ENCODE measurements around the gene MLANA.

The MLANA gene

GRCh38 chr9:5893134-5893505 is 2.4 kb downstream of the MLANA start:
- no peak for DNase-seq (ENCODE audit: extremely low read depth, low read depth)
- TF ChIP-seq CTCF (IDR thresholded peaks at IDR 0.05; ENCODE audit: low read depth, low read length), result no peak

GRCh38 chr9:5893591-5894236 is 3.0 kb downstream of the MLANA start:
- no peak for TF ChIP-seq CTCF (IDR thresholded peaks at IDR 0.05; ENCODE audit: low read depth, low read length)

GRCh38 chr9:5894237-5894959 is 3.7 kb downstream of the MLANA start:
- DNase-seq (ENCODE audit: extremely low read depth, low read depth), result no peak

More at GRCh38 chr9:5893591-5894236, 3.0 kb downstream of the MLANA start:
- no peak for DNase-seq (ENCODE audit: extremely low read depth, low read depth)

GRCh38 chr9:5895782-5896181 is 5.1 kb downstream of the MLANA start:
- TF ChIP-seq CTCF (IDR thresholded peaks at IDR 0.05; ENCODE audit: low read depth, low read length), result no peak

More at GRCh38 chr9:5894237-5894959, 3.7 kb downstream of the MLANA start:
- no peak for TF ChIP-seq CTCF (IDR thresholded peaks at IDR 0.05; ENCODE audit: low read depth, low read length)

GRCh38 chr9:5896863-5897262 is 6.2 kb downstream of the MLANA start:
- no peak for DNase-seq (ENCODE audit: extremely low read depth, low read depth)
- TF ChIP-seq CTCF (IDR thresholded peaks at IDR 0.05; ENCODE audit: low read depth, low read length), result no peak

More at GRCh38 chr9:5895782-5896181, 5.1 kb downstream of the MLANA start:
- no peak for DNase-seq (ENCODE audit: extremely low read depth, low read depth)

- TF ChIP-seq CTCF (IDR thresholded peaks at IDR 0.05; ENCODE audit: low read depth, low read length), result no peak
- DNase-seq (ENCODE audit: extremely low read depth, low read depth), result no peak
Observed at GRCh38 chr9:5897851-5898250, 7.2 kb downstream of the MLANA start.

GRCh38 chr9:5899292-5899691 is 8.6 kb downstream of the MLANA start:
- no peak for DNase-seq (ENCODE audit: extremely low read depth, low read depth)
- TF ChIP-seq CTCF (IDR thresholded peaks at IDR 0.05; ENCODE audit: low read depth, low read length), result no peak
